ENCODE data around the gene ASF1B.

DNA sequence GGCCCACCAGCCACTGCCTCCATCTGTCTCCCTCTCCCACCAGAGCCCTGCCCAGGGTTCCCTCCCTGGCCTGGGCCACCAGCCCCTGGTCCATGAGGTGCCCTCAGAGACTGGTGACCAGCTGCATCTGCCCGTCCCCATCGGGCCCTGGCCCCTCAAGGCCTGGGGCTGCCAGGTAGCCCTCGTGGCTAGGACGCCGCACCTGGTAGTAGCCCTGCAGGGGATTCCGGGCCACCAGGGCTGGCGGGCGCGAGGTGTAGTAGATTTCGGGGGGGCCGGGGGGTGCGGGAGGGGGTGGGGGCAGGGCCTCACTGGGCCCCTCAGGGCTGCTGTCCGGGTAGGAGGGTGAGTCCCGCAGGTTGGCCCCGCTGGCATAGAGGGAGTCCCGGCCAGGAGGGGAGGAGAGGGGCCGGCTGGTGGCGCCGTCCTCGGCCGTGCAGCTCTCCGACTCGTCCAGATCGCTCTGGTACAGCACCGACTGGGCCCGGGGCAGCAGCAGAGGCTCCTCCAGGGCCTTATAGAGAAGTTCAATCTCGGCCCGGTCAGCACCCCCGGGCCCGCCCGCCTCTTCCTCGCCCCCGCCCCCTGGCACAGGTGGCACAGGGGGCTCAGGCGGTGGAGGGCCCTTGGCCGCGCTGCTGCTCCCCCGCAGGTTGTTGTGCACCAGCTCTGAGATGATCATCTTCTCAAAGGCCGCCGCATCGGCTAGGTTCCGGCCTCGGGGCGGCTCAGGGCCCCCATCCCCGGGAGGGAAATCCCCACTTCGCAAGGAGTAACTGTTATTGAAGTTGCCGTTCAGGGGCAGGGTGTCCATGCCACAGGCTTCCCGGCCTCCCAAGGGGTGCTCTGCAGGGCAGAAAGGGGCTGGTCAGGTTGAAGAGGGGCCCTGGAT is 14.6 kb upstream of the ASF1B start:
- TF ChIP-seq RAD21 (IDR thresholded peaks at IDR 0.05; ENCODE audit: low read depth): no peak
- TF ChIP-seq, protein P1, sequence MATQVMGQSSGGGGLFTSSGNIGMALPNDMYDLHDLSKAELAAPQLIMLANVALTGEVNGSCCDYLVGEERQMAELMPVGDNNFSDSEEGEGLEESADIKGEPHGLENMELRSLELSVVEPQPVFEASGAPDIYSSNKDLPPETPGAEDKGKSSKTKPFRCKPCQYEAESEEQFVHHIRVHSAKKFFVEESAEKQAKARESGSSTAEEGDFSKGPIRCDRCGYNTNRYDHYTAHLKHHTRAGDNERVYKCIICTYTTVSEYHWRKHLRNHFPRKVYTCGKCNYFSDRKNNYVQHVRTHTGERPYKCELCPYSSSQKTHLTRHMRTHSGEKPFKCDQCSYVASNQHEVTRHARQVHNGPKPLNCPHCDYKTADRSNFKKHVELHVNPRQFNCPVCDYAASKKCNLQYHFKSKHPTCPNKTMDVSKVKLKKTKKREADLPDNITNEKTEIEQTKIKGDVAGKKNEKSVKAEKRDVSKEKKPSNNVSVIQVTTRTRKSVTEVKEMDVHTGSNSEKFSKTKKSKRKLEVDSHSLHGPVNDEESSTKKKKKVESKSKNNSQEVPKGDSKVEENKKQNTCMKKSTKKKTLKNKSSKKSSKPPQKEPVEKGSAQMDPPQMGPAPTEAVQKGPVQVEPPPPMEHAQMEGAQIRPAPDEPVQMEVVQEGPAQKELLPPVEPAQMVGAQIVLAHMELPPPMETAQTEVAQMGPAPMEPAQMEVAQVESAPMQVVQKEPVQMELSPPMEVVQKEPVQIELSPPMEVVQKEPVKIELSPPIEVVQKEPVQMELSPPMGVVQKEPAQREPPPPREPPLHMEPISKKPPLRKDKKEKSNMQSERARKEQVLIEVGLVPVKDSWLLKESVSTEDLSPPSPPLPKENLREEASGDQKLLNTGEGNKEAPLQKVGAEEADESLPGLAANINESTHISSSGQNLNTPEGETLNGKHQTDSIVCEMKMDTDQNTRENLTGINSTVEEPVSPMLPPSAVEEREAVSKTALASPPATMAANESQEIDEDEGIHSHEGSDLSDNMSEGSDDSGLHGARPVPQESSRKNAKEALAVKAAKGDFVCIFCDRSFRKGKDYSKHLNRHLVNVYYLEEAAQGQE (IDR thresholded peaks at IDR 0.05; ENCODE audit: low read depth): no peak
- TF ChIP-seq YY1 (IDR thresholded peaks at IDR 0.05; ENCODE audit: low read depth): no peak
- TF ChIP-seq NFIC (IDR thresholded peaks at IDR 0.05): no peak
